HEK293 (cell line): ENCODE data around the gene TSR1.

Experiments
- CTCF ChIA-PET: fragments of 350-600 bp; formaldehyde crosslinking; extraction: SDS; loops from one replicate; lab custom pipeline; 2021; ENCODE audit warnings: antibody characterized with exemption; lab: Yijun Ruan, JAX
- POLR2A ChIA-PET: fragments of 300-600 bp; formaldehyde crosslinking; extraction: SDS; loops from one replicate; lab custom pipeline; 2020; ENCODE audit warnings: antibody characterized with exemption, inconsistent platforms; lab: Yijun Ruan, JAX
- H3K27ac ChIP-seq: fragments of 200-500 bp; sonication (Bioruptor generic); 2 replicates; pipeline ENCODE4 v1.5.1; 2014; ENCODE audit warnings: low read depth, low read length, control low read depth, inconsistent platforms; ENCODE audit errors: extremely low read depth
- H3K36me3 ChIP-seq, 2 experiments: fragments of 200-500 bp in 1 of 2; sonication (Bioruptor generic) in 1 of 2; 1 replicate in 1 of 2; 2 replicates in 1 of 2; pipeline ENCODE4 v1.5.1; 2014 to 2017; ENCODE audit warnings: inconsistent platforms in 2 of 2, low read length in 2 of 2; ENCODE audit not compliant: control insufficient read depth in 2 of 2, insufficient read depth in 1 of 2
- H3K4me1 ChIP-seq: fragments of 200-500 bp; sonication (Bioruptor generic); 2 replicates; pipeline ENCODE4 v1.5.1; 2014; ENCODE audit warnings: mild to moderate bottlenecking, low read length, inconsistent platforms; ENCODE audit not compliant: control insufficient read depth, insufficient read depth
- H3K4me3 ChIP-seq: 2 replicates; pipeline ENCODE4 v1.5.1; 2011; ENCODE audit warnings: low read depth, mild to moderate bottlenecking, control low read depth, low read length, moderate library complexity
- H3K9me3 ChIP-seq: fragments of 200-500 bp; sonication (Bioruptor generic); 2 replicates; pipeline ENCODE4 v1.5.1; 2014; ENCODE audit warnings: low read depth, low read length, inconsistent platforms; ENCODE audit not compliant: control insufficient read depth, insufficient read depth
- ATF2 ChIP-seq: fragments of 450-650 bp; formaldehyde crosslinking; IDR thresholded peaks from 2 replicates; pipeline ENCODE4 v1.5.1; 2016; ENCODE audit warnings: missing biosample characterization, missing genetic modification characterization, low read depth
- GFI1B ChIP-seq: fragments of 450-650 bp; formaldehyde crosslinking; IDR thresholded peaks from 2 replicates; pipeline ENCODE4 v1.5.1; 2016; ENCODE audit warnings: missing biosample characterization, missing genetic modification characterization
- GLI2 ChIP-seq: fragments of 450-650 bp; formaldehyde crosslinking; IDR thresholded peaks from 2 replicates; pipeline ENCODE4; 2017; ENCODE audit warnings: missing biosample characterization, missing genetic modification characterization, low read depth, borderline replicate concordance
- GLIS1 ChIP-seq: fragments of 450-650 bp; formaldehyde crosslinking; IDR thresholded peaks from 2 replicates; pipeline ENCODE4 v1.5.1; 2016; ENCODE audit warnings: missing biosample characterization, missing genetic modification characterization
- IKZF3 ChIP-seq: fragments of 450-650 bp; IDR thresholded peaks from 2 replicates; pipeline ENCODE4 v1.5.0; 2018; ENCODE audit warnings: missing biosample characterization, mild to moderate bottlenecking, missing genetic modification characterization, moderate library complexity
- KLF10 ChIP-seq: fragments of 450-650 bp; IDR thresholded peaks from 2 replicates; pipeline ENCODE4 v1.5.1; 2018; ENCODE audit warnings: missing biosample characterization, mild to moderate bottlenecking, missing genetic modification characterization
- OVOL3 ChIP-seq: fragments of 450-650 bp; formaldehyde crosslinking; IDR thresholded peaks from 2 replicates; pipeline ENCODE4 v1.5.1; 2016; ENCODE audit warnings: missing biosample characterization, missing genetic modification characterization
- SP3 ChIP-seq: fragments of 450-650 bp; formaldehyde crosslinking; IDR thresholded peaks from 2 replicates; pipeline ENCODE4 v1.5.1; 2016; ENCODE audit warnings: missing biosample characterization, missing genetic modification characterization
- YY1 ChIP-seq: fragments of 450-650 bp; formaldehyde crosslinking; IDR thresholded peaks from 2 replicates; pipeline ENCODE4 v1.5.1; 2018; ENCODE audit warnings: missing biosample characterization, missing genetic modification characterization
- ZBTB21 ChIP-seq: fragments of 450-650 bp; formaldehyde crosslinking; IDR thresholded peaks from 2 replicates; pipeline ENCODE4 v1.5.1; 2017; ENCODE audit warnings: missing biosample characterization, missing genetic modification characterization
- ZBTB49 ChIP-seq: fragments of 450-650 bp; formaldehyde crosslinking; IDR thresholded peaks from 2 replicates; pipeline ENCODE4 v1.5.1; 2016; ENCODE audit warnings: missing biosample characterization, missing genetic modification characterization, low read depth
- ZFHX2 ChIP-seq: fragments of 450-650 bp; formaldehyde crosslinking; conservative IDR thresholded peaks from 2 replicates; pipeline ENCODE4 v1.5.1; 2016; ENCODE audit warnings: missing biosample characterization, missing genetic modification characterization
- ZNF138 ChIP-seq: fragments of 450-650 bp; formaldehyde crosslinking; IDR thresholded peaks from 2 replicates; pipeline ENCODE4 v1.5.1; 2016; ENCODE audit warnings: missing biosample characterization, missing genetic modification characterization, borderline replicate concordance
- ZNF146 ChIP-seq: fragments of 450-650 bp; formaldehyde crosslinking; IDR thresholded peaks from 2 replicates; pipeline ENCODE4 v1.5.1; 2016; ENCODE audit warnings: missing biosample characterization, missing genetic modification characterization
- ZNF184 ChIP-seq: fragments of 450-650 bp; IDR thresholded peaks from 2 replicates; pipeline ENCODE4 v1.5.1; 2018; ENCODE audit warnings: missing biosample characterization, mild to moderate bottlenecking, missing genetic modification characterization
- ZNF211 ChIP-seq: fragments of 450-650 bp; formaldehyde crosslinking; IDR thresholded peaks from 2 replicates; pipeline ENCODE4 v1.5.1; 2016; ENCODE audit warnings: low read depth, missing biosample characterization, missing genetic modification characterization
- ZNF221 ChIP-seq: fragments of 450-650 bp; formaldehyde crosslinking; IDR thresholded peaks from 2 replicates; pipeline ENCODE4 v1.5.1; 2017; ENCODE audit warnings: missing biosample characterization, missing genetic modification characterization, borderline replicate concordance
- ZNF280D ChIP-seq: fragments of 450-650 bp; formaldehyde crosslinking; IDR thresholded peaks from 2 replicates; pipeline ENCODE4 v1.5.1; 2016; ENCODE audit warnings: missing biosample characterization, missing genetic modification characterization
- ZNF426 ChIP-seq: fragments of 450-650 bp; formaldehyde crosslinking; IDR thresholded peaks from 2 replicates; pipeline ENCODE4 v1.5.1; 2017; ENCODE audit warnings: missing biosample characterization, missing genetic modification characterization, mild to moderate bottlenecking, inconsistent platforms, moderate library complexity
- ZNF510 ChIP-seq: fragments of 450-650 bp; formaldehyde crosslinking; IDR thresholded peaks from 2 replicates; pipeline ENCODE4 v1.5.1; 2018; ENCODE audit warnings: mild to moderate bottlenecking, missing genetic modification characterization, missing biosample characterization; ENCODE audit not compliant: insufficient replicate concordance
- ZNF521 ChIP-seq: fragments of 450-650 bp; formaldehyde crosslinking; IDR thresholded peaks from 2 replicates; pipeline ENCODE4 v1.5.1; 2017; ENCODE audit warnings: missing biosample characterization, mild to moderate bottlenecking, missing genetic modification characterization
- ZNF530 ChIP-seq: fragments of 450-650 bp; formaldehyde crosslinking; IDR thresholded peaks from 2 replicates; pipeline ENCODE4 v1.5.1; 2016; ENCODE audit warnings: low read depth, missing biosample characterization, missing genetic modification characterization
- ZNF544 ChIP-seq: fragments of 450-650 bp; formaldehyde crosslinking; IDR thresholded peaks from 2 replicates; pipeline ENCODE4 v1.5.0; 2017; ENCODE audit warnings: missing biosample characterization, missing genetic modification characterization
- ZNF610 ChIP-seq: fragments of 450-650 bp; formaldehyde crosslinking; IDR thresholded peaks from 2 replicates; pipeline ENCODE4 v1.5.1; 2016; ENCODE audit warnings: missing biosample characterization, missing genetic modification characterization, borderline replicate concordance
- ZNF664 ChIP-seq: fragments of 450-650 bp; formaldehyde crosslinking; IDR thresholded peaks from 2 replicates; pipeline ENCODE4 v1.5.1; 2016; ENCODE audit warnings: missing biosample characterization, missing genetic modification characterization
- ZNF707 ChIP-seq: fragments of 450-650 bp; formaldehyde crosslinking; IDR thresholded peaks from 2 replicates; pipeline ENCODE4 v1.5.1; 2016; ENCODE audit warnings: missing biosample characterization, missing genetic modification characterization
- ZNF777 ChIP-seq: fragments of 450-650 bp; formaldehyde crosslinking; IDR thresholded peaks from 2 replicates; pipeline ENCODE4 v1.5.1; 2017; ENCODE audit warnings: missing biosample characterization, missing genetic modification characterization, borderline replicate concordance
- ZNF785 ChIP-seq: fragments of 450-650 bp; formaldehyde crosslinking; IDR thresholded peaks from 2 replicates; pipeline ENCODE4 v1.5.1; 2016; ENCODE audit warnings: missing biosample characterization, missing genetic modification characterization
- ZNF830 ChIP-seq: fragments of 450-650 bp; IDR thresholded peaks from 2 replicates; pipeline ENCODE4 v1.5.0; 2018; ENCODE audit warnings: missing biosample characterization, missing genetic modification characterization, low read depth, mild to moderate bottlenecking, moderate library complexity
- ZNF843 ChIP-seq: fragments of 450-650 bp; formaldehyde crosslinking; IDR thresholded peaks from 2 replicates; pipeline ENCODE4 v1.5.1; 2016; ENCODE audit warnings: missing biosample characterization, missing genetic modification characterization
- ZSCAN16 ChIP-seq: fragments of 450-650 bp; formaldehyde crosslinking; IDR thresholded peaks from 2 replicates; pipeline ENCODE4 v1.5.1; 2016; ENCODE audit warnings: missing biosample characterization, missing genetic modification characterization

The TSR1 gene

GRCh38 chr17:2303204-2304188 lies 32.8 kb downstream of the TSR1 start, which contains the start of the genes SMG6 and SRR:
TSS of gene SMG6 (minus strand) at chr17:2303785. CDS start at chr17:2303720, 65 bp downstream.
TSS of gene SRR (plus strand) at chr17:2303950. CDS start at chr17:2315561, 11,611 bp downstream.
- no peaks in the 10 kb centered on the region for H3K4me1 ChIP-seq
- POLR2A ChIA-PET = interaction anchor here (0.6 to 3.9 kb wide), 33 partner anchors 8 to 274 kb away, joined by 3 to 46 read pairs (median 4); partner anchors contain the start of genes DPH1, METTL16, MNT and SGSM2
- CTCF ChIA-PET = interaction anchor here (0.6 to 2.8 kb wide), 4 partner anchors 20 to 210 kb away, joined by 3 to 15 read pairs (median 4); no protein-coding TSS in a partner anchor
- peak within 1 kb of the TSS; percentile 91 for H3K4me3 ChIP-seq
- peak within 1 kb of the TSS; percentile 97 for H3K27ac ChIP-seq
- peaks cover 15 to 24% of the 10 kb centered on the region in 2 experiments for H3K36me3 ChIP-seq
- H3K9me3 ChIP-seq = no peaks in the 10 kb centered on the region
- TF ChIP-seq OVOL3 (tag by site-specific recombination) (no peak), ZBTB21 (tag by site-specific recombination) (no peak), ZNF510 (tag by site-specific recombination) (no peak), ZNF664 (tag by site-specific recombination) (no peak), ZNF843 (tag by site-specific recombination) (peak; percentile 45; the same call in 1 of the 2 replicates), ZNF211 (no peak), GFI1B (tag by site-specific recombination) (no peak), ATF2 (tag by site-specific recombination) (no peak), ZNF777 (tag by site-specific recombination) (no peak), YY1 (peak; percentile 68; the same call in 1 of the 2 replicates), ZSCAN16 (tag by site-specific recombination) (no peak), ZNF530 (tag by site-specific recombination) (no peak), ZNF280D (tag by site-specific recombination) (no peak), ZNF184 (peak; percentile 15; the same call in 1 of the 2 replicates), ZBTB49 (tag by site-specific recombination) (no peak), KLF10 (tag by site-specific recombination) (peak; percentile 73; the same call in 1 of the 2 replicates), ZNF544 (tag by site-specific recombination) (no peak), ZNF426 (tag by site-specific recombination) (no peak), SP3 (tag by site-specific recombination) (peak; percentile 98), ZNF830 (tag by site-specific recombination) (no peak), ZNF138 (tag by site-specific recombination) (no peak), ZNF785 (tag by site-specific recombination) (no peak), IKZF3 (tag by site-specific recombination) (0 out of 2 replicates have a peak, but pooled peaks have one; percentile 25), ZNF146 (tag by site-specific recombination) (no peak), ZNF610 (tag by site-specific recombination) (0 out of 2 replicates have a peak, but pooled peaks have one; percentile 41), GLI2 (tag by site-specific recombination) (no peak), ZNF521 (tag by site-specific recombination) (no peak), GLIS1 (tag by site-specific recombination) (peak; percentile 50), ZFHX2 (peak; percentile 86), ZNF221 (tag by site-specific recombination) (no peak), ZNF707 (tag by site-specific recombination) (no peak)
